OCI-M2 (cell line): Measurements from ENCODE around the gene PDE8A.
"Not testable (repeated sequence)": the region's sequence is repeated elsewhere in the genome, so short reads cannot be mapped to it uniquely, and the experiment has no call there.

ENCODE experiments used
- DNase-seq: peaks from one replicate; lab custom pipeline; 2025; ENCODE audit not compliant: unreplicated experiment; lab: John Stamatoyannopoulos, UW

PDE8A gene

DNA sequence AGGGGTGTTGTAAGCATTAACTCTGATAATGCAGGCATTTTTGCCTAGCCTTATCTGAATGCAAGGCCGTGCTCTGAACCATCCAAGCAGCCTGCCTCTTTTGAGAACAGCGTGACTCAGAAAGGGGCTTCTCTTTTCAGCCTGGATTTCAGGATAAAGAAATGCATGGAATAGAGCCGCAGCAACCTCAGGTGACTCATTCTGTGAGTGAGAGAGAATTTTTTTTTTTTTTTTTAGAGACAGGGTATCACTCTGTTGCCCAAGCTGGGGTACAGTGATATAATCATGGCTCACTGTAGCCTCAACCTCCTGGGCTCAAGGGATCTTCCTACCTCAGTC, 20.6 kb upstream of the PDE8A start:
- no peak for DNase-seq

DNA sequence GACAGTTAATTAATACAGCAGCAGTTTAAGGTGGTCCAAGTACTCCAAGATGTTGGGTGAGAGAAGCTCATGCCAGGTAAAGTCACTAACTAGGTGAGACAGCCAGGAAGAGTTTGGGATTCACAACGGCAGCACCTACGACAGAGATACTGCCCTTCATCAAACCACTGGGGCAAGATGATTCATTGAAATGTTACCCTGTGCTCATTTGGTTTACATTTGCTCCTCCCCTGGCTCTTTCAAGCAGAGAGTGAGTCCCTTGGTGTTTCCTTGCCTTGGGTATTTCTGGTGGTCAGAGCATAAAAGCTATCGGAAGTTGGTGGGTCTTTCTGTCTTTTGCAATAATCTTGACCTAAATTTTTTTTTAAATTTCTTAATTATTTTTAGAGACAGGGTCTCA, 19.9 kb upstream of the PDE8A start:
- DNase-seq: no peak

GRCh38 chr15:84962955-84963354, 18.7 kb upstream of the PDE8A start:
- no peak for DNase-seq

- no peak for DNase-seq
Measured at GRCh38 chr15:84967380-84967779, 14.3 kb upstream of the PDE8A start.

DNA sequence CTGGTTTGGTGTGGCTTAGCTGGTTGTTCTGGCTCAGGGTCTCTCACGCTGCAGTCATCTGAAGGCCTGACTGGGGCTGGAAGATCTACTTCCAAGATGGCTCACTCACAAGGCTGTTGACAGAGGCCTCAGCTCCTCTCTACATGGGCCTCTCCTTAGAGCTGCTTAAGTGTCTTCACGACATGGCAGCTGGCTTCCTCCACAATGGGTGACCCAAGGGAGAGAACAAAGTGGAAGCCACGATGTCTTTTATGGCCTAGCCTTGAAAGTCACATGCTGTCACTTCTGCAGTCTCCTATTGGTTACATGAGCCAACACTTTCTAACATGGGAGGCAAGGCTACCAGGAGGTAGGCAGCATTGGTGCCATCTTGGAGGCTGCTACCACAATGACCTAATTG, 13.4 kb upstream of the PDE8A start:
- no peak for DNase-seq

DNA sequence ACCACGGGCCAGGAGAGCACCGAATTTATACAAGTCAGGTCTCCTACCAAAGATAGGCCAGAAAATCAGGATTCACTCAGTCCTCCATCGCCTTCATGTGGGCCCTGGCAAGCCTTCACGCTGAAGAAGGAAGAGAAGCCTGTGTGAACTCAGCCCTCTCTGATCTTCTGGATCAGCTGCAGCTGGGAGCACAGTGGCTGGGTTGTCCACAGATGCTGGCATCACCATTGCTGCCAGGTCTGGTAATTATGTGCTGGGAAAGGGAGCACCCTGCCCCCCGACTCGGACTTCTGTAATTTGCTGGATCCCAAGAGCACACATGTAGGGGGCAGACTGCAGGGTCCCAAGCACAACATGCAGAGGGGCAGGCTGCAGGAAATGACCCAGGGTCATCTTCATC, 12.4 kb upstream of the PDE8A start:
- no peak for DNase-seq

DNA sequence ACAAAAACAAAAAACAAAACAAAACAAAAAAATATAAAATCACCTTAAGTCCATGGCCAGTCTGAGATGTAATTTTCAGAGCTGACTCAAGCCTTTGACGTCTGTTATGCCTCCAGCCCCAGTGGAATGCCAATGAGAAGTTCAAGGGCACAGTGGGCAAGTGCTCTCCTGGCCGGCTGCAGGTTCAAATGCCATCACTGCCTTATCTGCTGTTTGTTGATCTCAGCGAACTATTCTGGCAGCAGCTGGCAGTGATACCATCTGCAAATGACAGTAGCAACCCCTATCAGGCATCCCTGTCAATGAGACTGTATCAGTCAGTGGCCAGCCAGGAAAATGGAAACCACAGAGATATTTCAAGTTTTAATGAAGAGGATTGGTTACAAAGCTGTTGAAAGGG, 10.8 kb upstream of the PDE8A start:
- no peak for DNase-seq

DNA sequence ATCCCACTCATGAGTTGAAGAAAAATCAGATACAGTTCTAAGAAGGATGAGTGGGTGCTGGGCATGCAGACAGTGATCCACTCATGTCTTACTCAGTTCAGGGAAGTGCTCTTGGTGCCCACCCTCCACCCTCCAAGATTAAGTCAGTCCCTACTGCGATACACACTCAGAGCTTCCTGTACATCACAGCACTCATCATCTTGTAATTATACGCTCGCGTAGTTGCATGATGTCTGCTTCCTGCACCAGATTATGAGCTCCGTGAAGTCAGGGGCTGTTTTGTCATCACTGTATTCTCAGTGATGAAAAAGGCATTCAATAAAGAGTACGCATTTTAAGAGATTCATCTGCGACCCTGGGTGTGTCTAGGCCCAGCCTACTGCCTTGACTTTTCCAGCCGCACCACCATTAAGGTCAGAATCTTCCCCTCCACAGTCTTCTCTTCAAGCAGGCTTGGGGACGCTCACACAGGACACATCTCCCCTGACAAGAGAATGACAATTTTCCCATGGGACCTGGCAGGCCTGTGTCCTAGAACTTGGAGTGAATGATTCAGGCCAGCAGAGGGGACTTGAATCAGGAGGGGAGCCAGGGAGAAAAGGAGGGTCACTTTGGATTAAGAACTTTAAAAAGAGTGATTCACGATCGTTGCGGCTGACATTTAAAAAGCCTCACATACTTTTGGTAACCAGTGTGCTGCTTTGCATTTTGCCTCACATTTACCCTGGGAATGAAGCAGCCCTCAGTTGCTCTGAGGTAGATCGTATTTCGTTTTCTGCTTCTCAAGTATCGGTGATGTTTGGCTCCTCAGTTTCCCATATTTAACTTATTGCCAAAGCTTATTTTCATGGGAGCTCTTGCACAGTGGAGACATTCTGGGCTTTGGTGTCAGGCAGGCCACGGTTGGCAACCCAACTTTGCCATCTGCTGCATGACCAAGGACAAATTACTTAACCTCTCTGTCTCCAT, 7.9 kb upstream of the PDE8A start:
- no peak for DNase-seq

DNA sequence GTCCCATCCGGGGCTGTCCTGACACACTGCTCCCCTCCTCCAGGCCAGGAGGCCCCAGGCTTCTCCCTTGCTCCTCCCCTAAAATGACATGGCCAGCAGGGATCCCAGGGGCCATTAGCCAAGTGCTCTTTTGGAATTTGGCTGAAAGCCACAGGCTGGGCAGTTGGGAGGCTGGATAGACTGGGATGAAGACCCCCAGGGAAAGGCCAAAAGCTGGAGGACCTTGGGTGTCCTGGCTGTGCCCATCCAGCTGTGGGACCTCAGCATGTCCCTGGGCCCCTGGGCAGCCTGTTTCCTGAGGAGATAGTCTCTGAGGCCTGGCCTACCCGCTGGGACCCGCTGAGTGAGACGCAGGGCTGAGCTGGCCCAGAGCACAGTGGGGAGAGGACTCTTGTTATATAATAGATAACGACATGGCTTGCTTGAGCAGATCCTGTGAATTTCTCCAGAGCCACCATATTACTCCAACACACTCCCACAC, 5.7 kb upstream of the PDE8A start:
- no peak for DNase-seq

DNA sequence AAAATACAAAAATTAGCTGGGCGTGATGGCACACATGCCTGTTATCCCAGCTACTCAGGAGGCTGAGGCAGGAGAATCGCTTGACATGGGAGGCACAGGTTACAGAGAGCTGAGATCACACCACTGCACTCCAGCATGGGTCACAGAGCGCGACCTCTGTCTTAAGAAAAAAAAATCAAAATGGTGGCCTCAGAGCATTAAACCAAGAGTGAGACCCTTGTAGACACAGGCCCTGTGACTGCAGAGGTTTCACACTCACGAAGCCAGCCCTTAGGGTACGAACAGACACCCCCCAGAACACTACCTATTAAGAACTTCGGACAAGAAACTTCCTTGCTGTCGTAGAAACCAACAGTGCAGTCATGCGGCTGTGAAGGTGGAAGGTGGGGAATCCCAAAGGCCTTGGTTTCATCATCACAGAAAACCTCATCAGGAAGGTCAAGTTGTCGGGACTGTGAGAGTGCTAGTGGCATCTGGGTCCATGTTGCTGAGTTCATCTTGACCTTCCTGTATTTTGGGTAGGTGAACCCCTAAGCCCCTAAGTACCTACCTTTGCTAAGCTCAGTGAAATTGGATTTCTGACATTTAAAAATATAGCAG, 4.8 kb upstream of the PDE8A start:
- DNase-seq: no peak

- no peak for DNase-seq
Measured at GRCh38 chr15:84979651-84980050, 2.0 kb upstream of the PDE8A start.

DNA sequence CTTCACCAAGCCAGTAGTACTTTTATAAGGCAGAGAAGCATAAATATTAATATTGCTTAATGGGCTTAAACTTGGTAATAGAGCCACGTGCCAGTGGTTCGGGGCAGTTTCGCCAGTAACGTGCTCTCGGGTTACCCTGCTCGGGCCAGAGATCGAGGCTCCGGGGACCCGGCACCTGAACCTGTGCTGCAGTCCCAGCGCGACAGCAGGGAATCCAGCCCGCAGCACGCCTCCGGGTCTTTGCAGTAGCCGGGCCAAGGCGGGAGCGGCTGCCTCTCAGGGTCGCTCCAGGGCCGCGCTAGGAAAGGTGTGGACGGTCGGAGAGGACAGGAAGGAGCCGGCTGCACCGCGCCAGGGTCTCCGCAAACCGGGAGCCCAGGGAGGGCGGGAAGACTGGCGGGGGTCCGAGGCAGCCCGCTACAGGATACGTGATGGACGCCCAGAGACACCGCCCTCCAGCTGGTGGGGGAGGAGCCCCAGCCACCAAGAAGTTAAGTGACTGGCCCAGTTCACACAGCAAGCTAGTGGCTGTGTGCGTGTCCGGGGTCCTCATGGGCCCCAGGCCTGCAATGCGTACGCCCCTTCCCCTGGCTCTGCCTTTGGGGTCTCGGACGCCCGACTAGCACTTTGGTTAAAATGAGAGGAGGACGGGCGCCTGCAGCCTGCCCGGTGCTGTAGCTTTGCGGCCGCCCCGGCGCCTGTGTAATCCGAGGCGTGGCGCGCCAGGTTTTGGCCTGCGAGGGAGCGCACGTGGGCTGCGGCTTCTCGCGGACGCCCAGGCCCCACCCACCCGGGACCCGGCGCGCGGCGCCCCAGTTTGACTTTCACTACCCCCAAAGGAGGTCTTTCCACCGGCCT, 1.2 kb upstream of the PDE8A start:
- DNase-seq: no peak

DNA sequence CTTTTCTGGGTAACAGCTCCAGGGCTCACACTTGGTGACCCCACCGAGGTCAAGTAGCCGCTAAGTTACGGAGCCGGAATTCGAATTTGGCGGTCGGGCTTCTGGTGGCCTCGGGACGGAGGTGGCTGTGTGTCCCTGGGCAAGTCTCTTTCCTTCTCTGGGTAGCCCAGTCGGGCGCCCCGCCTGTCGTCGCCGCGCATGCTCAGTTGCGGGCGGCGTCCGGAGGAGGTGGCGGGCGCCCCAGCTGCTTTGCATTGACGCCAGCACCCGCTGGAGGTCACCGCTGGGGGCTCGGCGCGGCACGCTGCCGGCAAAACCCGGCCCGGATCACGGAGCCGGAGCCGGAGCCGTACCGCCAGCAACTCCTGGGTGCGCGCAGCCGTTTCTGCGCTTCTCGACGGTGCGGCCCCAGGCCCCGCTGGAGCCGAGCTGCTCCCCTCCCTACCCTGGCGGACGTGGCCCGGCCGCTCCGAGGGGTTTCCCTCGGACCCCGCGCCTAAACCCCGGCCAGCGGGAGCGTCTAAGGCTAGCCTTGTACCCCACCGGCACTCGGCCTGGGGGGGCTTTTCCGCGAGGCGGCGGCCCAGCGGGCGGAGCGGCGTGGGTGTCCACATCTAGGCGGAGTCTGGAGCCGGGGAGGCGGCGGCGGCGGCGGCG, 474 bp upstream of the PDE8A start:
- DNase-seq: peak; percentile 54

DNA sequence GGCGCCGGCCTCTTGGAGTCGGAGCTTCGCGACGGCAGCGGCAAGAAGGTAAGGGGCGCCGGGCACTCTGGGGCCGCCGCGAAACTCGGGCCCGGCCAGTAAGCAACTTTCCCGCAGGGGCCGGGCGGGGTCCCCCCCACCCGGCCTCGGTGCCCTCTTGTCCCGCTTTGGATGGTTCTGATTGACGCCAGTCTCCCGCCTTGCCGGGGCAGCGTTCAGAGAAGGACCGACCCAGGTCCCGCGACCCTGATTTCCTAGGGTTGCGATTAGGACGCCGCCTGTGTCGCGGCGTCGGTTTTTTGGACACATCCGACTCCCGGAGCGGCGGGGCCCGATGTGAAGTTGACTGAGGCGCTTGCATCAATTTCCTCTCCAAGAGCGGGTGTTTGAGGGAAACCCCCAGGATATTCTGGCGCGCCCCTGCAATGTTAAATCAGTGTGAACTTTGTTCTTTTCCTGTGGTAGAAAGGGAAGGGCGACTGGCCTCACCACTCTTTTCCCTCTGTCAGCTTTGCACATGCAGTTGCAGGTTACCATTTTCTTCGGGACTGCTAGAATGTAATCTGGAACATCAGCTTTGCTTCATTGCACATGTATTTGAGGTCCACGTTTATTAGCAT, 755 bp downstream of the PDE8A start:
- DNase-seq: no peak

- no peak for DNase-seq
Measured at GRCh38 chr15:84983294-84983693, 1.6 kb downstream of the PDE8A start.

GRCh38 chr15:84983711-84984110, 2.1 kb downstream of the PDE8A start:
- DNase-seq: no peak

- DNase-seq: no peak
Measured at GRCh38 chr15:84985158-84985557, 3.5 kb downstream of the PDE8A start.

DNA sequence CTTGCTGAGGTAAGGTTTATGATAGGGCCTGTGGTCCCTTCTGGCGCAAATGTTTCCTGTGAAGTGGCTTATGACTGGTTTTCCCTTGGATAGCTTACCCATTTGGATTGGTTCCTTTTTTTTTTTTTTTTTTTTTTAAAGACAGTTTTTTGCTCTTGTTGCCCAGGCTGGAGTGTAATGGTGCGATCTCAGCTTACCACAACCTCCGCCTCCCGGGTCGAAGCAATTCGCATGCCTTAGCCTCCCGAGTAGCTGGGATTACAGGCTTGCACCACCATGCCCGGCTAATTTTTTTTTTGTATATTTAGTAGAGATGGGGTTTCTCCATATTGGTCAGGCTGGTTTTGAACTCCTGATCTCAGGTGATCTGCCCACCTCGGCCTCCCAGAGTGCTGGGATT, 5.7 kb downstream of the PDE8A start:
- DNase-seq: not testable (repeated sequence)

DNA sequence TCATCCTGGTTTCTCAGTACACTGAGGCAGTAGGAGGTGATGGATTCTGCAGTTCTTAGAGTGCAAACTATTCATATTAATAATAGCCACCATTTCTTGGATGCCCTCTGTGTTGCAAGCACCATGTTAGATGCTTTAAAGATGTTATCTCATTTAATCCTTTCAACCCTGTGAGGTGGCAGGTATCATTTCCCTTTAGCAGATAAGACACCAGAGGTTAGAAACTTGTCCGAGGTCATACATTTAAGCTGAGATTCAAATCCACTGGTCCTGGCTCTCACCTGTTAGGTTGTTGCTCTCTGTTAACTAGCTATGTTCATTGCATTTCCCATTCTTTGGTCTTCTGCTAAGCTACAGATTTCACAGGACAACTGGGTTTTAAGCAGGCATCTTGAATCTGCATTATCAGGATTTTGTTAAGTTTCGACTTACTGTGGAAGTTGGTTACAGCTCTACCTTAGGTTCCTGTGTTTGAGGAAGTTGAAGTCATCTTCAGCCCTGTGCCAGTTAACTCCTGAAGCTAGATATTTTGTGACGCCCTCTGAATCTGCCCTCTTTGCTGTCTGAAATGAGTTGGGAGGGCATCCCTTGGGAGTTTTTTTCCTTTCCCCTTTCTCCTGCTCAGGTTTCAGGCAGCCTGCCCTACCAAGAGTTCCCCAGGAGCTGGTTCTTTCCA, 6.4 kb downstream of the PDE8A start:
- no peak for DNase-seq
